Fibroblast of pulmonary artery (primary cell): ENCODE results near the gene PCAT6.

Experiments
- DNase-seq: peaks from one replicate; pipeline ENCODE4 v3.0.0-alpha.2; 2010; ENCODE audit warnings: low read depth
- H3K4me3 ChIP-seq: replicated peaks from 2 replicates; pipeline ENCODE4 v1.5.1; 2011; ENCODE audit warnings: low read depth, mild to moderate bottlenecking, control low read depth, low read length, moderate library complexity
- CTCF ChIP-seq: IDR thresholded peaks from 2 replicates; pipeline ENCODE4 v1.5.1; 2011; ENCODE audit warnings: mild to moderate bottlenecking, control low read depth, low read length, inconsistent platforms; ENCODE audit errors: missing control alignments

The PCAT6 gene

GRCh38 chr1:202807451-202807925 lies 3.3 kb upstream of the PCAT6 start:
- H3K4me3 ChIP-seq: peak overlapping the region; percentile 86
- no peak for DNase-seq
- TF ChIP-seq CTCF: no peak

GRCh38 chr1:202807926-202808757 lies 2.6 kb upstream of the PCAT6 start, which contains the start of gene KDM5B:
KDM5B (minus strand) TSS chr1:202808421; CDS start chr1:202808305, 116 bp downstream.
- no peak for TF ChIP-seq CTCF
- H3K4me3 ChIP-seq: peak within 1 kb of the TSS; percentile 86
- peak; percentile 87 for DNase-seq

GRCh38 chr1:202809597-202810159 lies 1.1 kb upstream of the PCAT6 start:
- no peak for TF ChIP-seq CTCF
- H3K4me3 ChIP-seq: no peak overlapping the region
- DNase-seq: no peak

GRCh38 chr1:202810193-202810614 lies 550 bp upstream of the PCAT6 start:
- DNase-seq: no peak
- TF ChIP-seq CTCF: no peak
- peak overlapping the region; percentile 69 for H3K4me3 ChIP-seq

- TF ChIP-seq CTCF: no peak
- DNase-seq: no peak
- H3K4me3 ChIP-seq: peak overlapping the region; percentile 69
Measured at GRCh38 chr1:202811296-202812175, 782 bp downstream of the PCAT6 start.

- H3K4me3 ChIP-seq: no peak overlapping the region
- DNase-seq: no peak
- TF ChIP-seq CTCF: no peak
Measured at GRCh38 chr1:202812176-202813026, 1.6 kb downstream of the PCAT6 start.
